ACC112 (cell line): Measurements from ENCODE around the gene GPAM.

ENCODE experiments used
- H2AFZ ChIP-seq: fragments of 200-600 bp; sonication (generic); one replicate; pipeline ENCODE4 v1.6.0; 2017; ENCODE audit warnings: antibody characterized with exemption, low read length; ENCODE audit not compliant: unreplicated experiment
- H3K27ac ChIP-seq: fragments of 200-600 bp; sonication (generic); 2 replicates; pipeline ENCODE4 v1.5.1; 2014; ENCODE audit warnings: low read depth, mild to moderate bottlenecking, antibody characterized with exemption, low read length, moderate library complexity
- H3K27me3 ChIP-seq: fragments of 200-600 bp; sonication (generic); 2 replicates; pipeline ENCODE4 v1.6.1; 2014; ENCODE audit warnings: mild to moderate bottlenecking, antibody characterized with exemption, low read length, moderate library complexity, mixed read lengths; ENCODE audit not compliant: insufficient read depth
- H3K36me3 ChIP-seq: fragments of 200-600 bp; sonication (generic); 2 replicates; pipeline ENCODE4 v1.6.1; 2016; ENCODE audit warnings: mild to moderate bottlenecking, antibody characterized with exemption, low read length, moderate library complexity, mixed read lengths; ENCODE audit not compliant: insufficient read depth
- H3K4me1 ChIP-seq: fragments of 200-600 bp; sonication (generic); one replicate; pipeline ENCODE4 v1.6.1; 2016; ENCODE audit warnings: low read length, mixed read lengths; ENCODE audit not compliant: insufficient read depth, unreplicated experiment, control insufficient read depth
- H3K4me3 ChIP-seq: fragments of 200-600 bp; sonication (generic); 2 replicates; pipeline ENCODE4 v1.5.1; 2014; ENCODE audit warnings: mild to moderate bottlenecking, low read depth, low read length
- H3K79me2 ChIP-seq: fragments of 200-600 bp; sonication (generic); one replicate; pipeline ENCODE4 v1.6.0; 2016; ENCODE audit warnings: low read length; ENCODE audit not compliant: control insufficient read depth, unreplicated experiment, insufficient read depth

The GPAM gene

GRCh38 chr10:112182784-112183328 is 709 bp downstream of the GPAM start:
- H3K27ac ChIP-seq: no peak overlapping the region
- H3K36me3 ChIP-seq: 0 out of 2 replicates have a peak, but pooled peaks cover 3% of the 10 kb centered on the region
- H3K4me3 ChIP-seq: peak overlapping the region; percentile 89
- no peaks in the 10 kb centered on the region for H3K27me3 ChIP-seq
- peaks cover 12% of the 10 kb centered on the region for H3K4me1 ChIP-seq
- H2AFZ ChIP-seq: peak overlapping the region; percentile 58
- H3K79me2 ChIP-seq: peaks cover 10% of the 10 kb centered on the region

GRCh38 chr10:112177247-112177646 is 6.3 kb downstream of the GPAM start:
- Histone ChIP-seq H3K27ac (no peak overlapping the region), H3K36me3 (peaks cover 9% of the 10 kb centered on the region), H3K79me2 (no peaks in the 10 kb centered on the region), H3K4me1 (peaks cover 7% of the 10 kb centered on the region), H2AFZ (no peak overlapping the region), H3K4me3 (no peak overlapping the region), H3K27me3 (no peaks in the 10 kb centered on the region)

GRCh38 chr10:112176543-112176942 is 7.0 kb downstream of the GPAM start:
- no peak overlapping the region for H2AFZ ChIP-seq
- no peaks in the 10 kb centered on the region for H3K27me3 ChIP-seq
- H3K4me1 ChIP-seq: peaks cover 9% of the 10 kb centered on the region
- no peak overlapping the region for H3K27ac ChIP-seq
- H3K79me2 ChIP-seq: no peaks in the 10 kb centered on the region
- H3K4me3 ChIP-seq: no peak overlapping the region
- peaks cover 12% of the 10 kb centered on the region for H3K36me3 ChIP-seq

- Histone ChIP-seq H3K27ac (no peak overlapping the region), H3K79me2 (no peaks in the 10 kb centered on the region), H3K4me3 (no peak overlapping the region), H3K36me3 (peaks cover 16% of the 10 kb centered on the region), H3K4me1 (peaks cover 9% of the 10 kb centered on the region), H2AFZ (no peak overlapping the region), H3K27me3 (no peaks in the 10 kb centered on the region)
These were observed 8.2 kb downstream of the GPAM start for GRCh38 chr10:112175409-112175808.

GRCh38 chr10:112173206-112173605 is 10.4 kb downstream of the GPAM start:
- no peak overlapping the region for H3K27ac ChIP-seq
- no peaks in the 10 kb centered on the region for H3K79me2 ChIP-seq
- H3K27me3 ChIP-seq: no peaks in the 10 kb centered on the region
- H2AFZ ChIP-seq: no peak overlapping the region
- no peak overlapping the region for H3K4me3 ChIP-seq
- peaks cover 18% of the 10 kb centered on the region for H3K36me3 ChIP-seq
- H3K4me1 ChIP-seq: peaks cover 9% of the 10 kb centered on the region

- Histone ChIP-seq H3K4me3 (no peak overlapping the region), H3K27me3 (no peaks in the 10 kb centered on the region), H3K36me3 (peaks cover 29% of the 10 kb centered on the region), H2AFZ (no peak overlapping the region), H3K79me2 (no peaks in the 10 kb centered on the region), H3K27ac (no peak overlapping the region), H3K4me1 (peaks cover 9% of the 10 kb centered on the region)
These were observed 14.8 kb downstream of the GPAM start for GRCh38 chr10:112168733-112169132.

- Histone ChIP-seq H3K4me1 (no peaks in the 10 kb centered on the region), H3K27me3 (no peaks in the 10 kb centered on the region), H2AFZ (no peak overlapping the region), H3K36me3 (peaks cover 26% of the 10 kb centered on the region), H3K4me3 (no peak overlapping the region), H3K27ac (no peak overlapping the region), H3K79me2 (no peaks in the 10 kb centered on the region)
These were observed 16.8 kb downstream of the GPAM start for GRCh38 chr10:112166800-112167199.

- peaks cover 30% of the 10 kb centered on the region for H3K36me3 ChIP-seq
- no peaks in the 10 kb centered on the region for H3K4me1 ChIP-seq
These were observed 21.6 kb downstream of the GPAM start for GRCh38 chr10:112161757-112162518.

GRCh38 chr10:112160834-112161233 is 22.7 kb downstream of the GPAM start:
- no peaks in the 10 kb centered on the region for H3K27me3 ChIP-seq
- H3K36me3 ChIP-seq: peaks cover 28% of the 10 kb centered on the region
- no peak overlapping the region for H3K4me3 ChIP-seq
- H3K4me1 ChIP-seq: no peaks in the 10 kb centered on the region
- H3K27ac ChIP-seq: no peak overlapping the region
- no peak overlapping the region for H2AFZ ChIP-seq
- no peaks in the 10 kb centered on the region for H3K79me2 ChIP-seq

More at GRCh38 chr10:112161757-112162518, 21.6 kb downstream of the GPAM start:
- Histone ChIP-seq H3K27me3 (no peaks in the 10 kb centered on the region), H3K4me3 (no peak overlapping the region), H2AFZ (no peak overlapping the region), H3K27ac (no peak overlapping the region), H3K79me2 (no peaks in the 10 kb centered on the region)

GRCh38 chr10:112159469-112159868 is 24.1 kb downstream of the GPAM start:
- H3K27ac ChIP-seq: no peak overlapping the region
- H3K79me2 ChIP-seq: no peaks in the 10 kb centered on the region
- H3K4me3 ChIP-seq: no peak overlapping the region
- no peaks in the 10 kb centered on the region for H3K27me3 ChIP-seq
- peaks cover 28% of the 10 kb centered on the region for H3K36me3 ChIP-seq
- H3K4me1 ChIP-seq: no peaks in the 10 kb centered on the region
- no peak overlapping the region for H2AFZ ChIP-seq

- Histone ChIP-seq H3K4me3 (no peak overlapping the region), H3K36me3 (no peaks in the 10 kb centered on the region), H3K79me2 (no peaks in the 10 kb centered on the region), H3K27me3 (no peaks in the 10 kb centered on the region), H2AFZ (no peak overlapping the region), H3K27ac (no peak overlapping the region), H3K4me1 (no peaks in the 10 kb centered on the region)
These were observed 32.0 kb downstream of the GPAM start for GRCh38 chr10:112151524-112152039.
